Stomach (tissue), 9 donors: ENCODE results near the gene CD3D. TPM values are rescaled to one million over a fixed set of nuclear protein-coding genes. Genes with fewer than 3 reads are reported as not detected.

Experiments used
- DNase-seq, 2 donors: peaks; one replicate each; pipeline versions ENCODE4 v3.0.0 to v3.0.0-alpha.2; 2013 to 2019
- H3K27ac ChIP-seq, 5 donors: fragments of 200-600 bp in 4 of 5; sonication (generic) in 4 of 5; one replicate each; pipeline ENCODE4 v1.5.1; 2013 to 2019; ENCODE audit warnings: mild to moderate bottlenecking in 1 of 5, moderate library complexity in 1 of 5
- H3K27me3 ChIP-seq, 3 donors: fragments of 200-600 bp; sonication (generic); one replicate each; pipeline ENCODE4 v1.5.1; 2017 to 2019; ENCODE audit warnings: mixed run types in 1 of 3
- H3K36me3 ChIP-seq, 4 donors: fragments of 200-600 bp; sonication (generic); 1 replicate in 3 of 4; 2 replicates in 1 of 4; pipeline ENCODE4 v1.5.1; 2016 to 2019
- H3K4me1 ChIP-seq, 4 donors: fragments of 200-600 bp; sonication (generic); one replicate each; pipeline ENCODE4 v1.5.1; 2016 to 2019
- H3K4me3 ChIP-seq, 4 donors: fragments of 200-600 bp; sonication (generic) in 3 of 4; one replicate each; pipeline ENCODE4 v1.5.1; 2016 to 2019; ENCODE audit warnings: mild to moderate bottlenecking in 1 of 4
- H3K9me3 ChIP-seq, 4 donors: fragments of 200-600 bp; sonication (generic); one replicate each; pipeline ENCODE4 v1.5.1; 2016 to 2019
- EP300 ChIP-seq: sonication (generic); formaldehyde crosslinking; IDR thresholded peaks from one replicate; pipeline ENCODE4 v1.6.1; 2017; ENCODE audit warnings: antibody characterized with exemption
- POLR2A ChIP-seq, 4 donors: fragments of 450-650 bp; IDR thresholded peaks; one replicate each; pipeline ENCODE4 v1.6.1; 2016; ENCODE audit warnings: antibody characterized with exemption in 4 of 4, control low read depth in 2 of 4, mild to moderate bottlenecking in 1 of 4, moderate library complexity in 1 of 4
- POLR2AphosphoS5 ChIP-seq, 3 donors: sonication (generic); formaldehyde crosslinking; IDR thresholded peaks; one replicate each; pipeline ENCODE4 v1.6.1; 2016; ENCODE audit warnings: antibody characterized with exemption in 3 of 3
- WGBS, 5 donors: extraction: QIAGEN DNeasy Blood & Tissue Kit in 3 of 5; methylation state at CpG; one replicate each; pipeline versions ENCODE4 v1.1.5 to v1.1.7; 2013 to 2018; 5-methylcytosine and 5-hydroxymethylcytosine counted together
- intact Hi-C: fragments of 100-400 bp; cut with DNase I; formaldehyde crosslinking; loops from one replicate; pipeline ENCODE4 v1.15.1; 2023; ENCODE audit warnings: low total_unique reads
- polyA plus RNA-seq, 3 donors: library from polyadenylated mRNA; stranded (reverse); fragments of 200-250 nt; gene quantifications; one replicate each; pipeline ENCODE4 v1.2.3, GENCODE V29; 2013
- small RNA-seq, 4 donors: library from RNA; depleted of rRNA; stranded (forward); fragments of <200 nt; gene quantifications; one replicate each; pipeline ENCODE3, GENCODE V24; 2016
- total RNA-seq, 5 donors: library from RNA; depleted of rRNA; stranded (reverse); fragments of >200 nt; gene quantifications; one replicate each; pipeline versions ENCODE4 v1.1.0 to v1.2.3, GENCODE V29; 2014 to 2016
- TF ChIP-seq, protein P1 (sequence below), 7 experiments: fragments of 450-650 bp in 4 of 7; fragments of 200-600 bp in 3 of 7; sonication (generic) in 3 of 7; IDR thresholded peaks; one replicate each; pipeline ENCODE4 v1.5.1; 2016 to 2019; ENCODE audit warnings: antibody characterized with exemption in 7 of 7, control low read depth in 2 of 7, mild to moderate bottlenecking in 1 of 7
- donor health status: healthy with polysubstance abuse.
- donor health status: Bipolar disorder and iron deficiency.
- donor health status: healthy.

The CD3D gene
- total and polyA plus RNA-seq, 8 donors: 2.2 to 24.0 (median 7.0) TPM; not detected in 2

DNA sequence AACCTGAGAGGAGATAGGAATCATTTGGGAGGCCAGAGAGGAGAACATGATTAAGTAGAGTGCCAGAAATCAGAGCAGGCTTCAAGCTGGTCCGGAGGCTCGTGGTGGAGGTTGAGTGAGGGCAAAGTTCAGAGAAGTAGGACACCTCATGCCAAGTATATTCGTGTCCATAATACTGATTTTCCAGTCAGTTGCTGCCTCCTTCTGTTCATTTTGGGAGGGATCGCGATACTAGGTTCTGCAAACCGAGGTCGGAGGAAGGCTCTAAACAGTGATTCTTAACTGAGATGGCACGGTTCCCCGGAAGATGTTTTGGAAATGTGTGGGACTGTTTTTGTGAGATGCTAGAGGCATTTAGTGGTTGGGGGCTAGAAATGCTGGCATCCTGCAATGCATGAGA lies 51.6 kb downstream of the CD3D start:
- Histone ChIP-seq H3K27ac (no peak overlapping the region), H3K4me3 (no peak overlapping the region), H3K27me3 (peaks cover 0 to 13% (median 0%) of the 10 kb centered on the region in 3 donors), H3K4me1 (peaks cover 0 to 11% (median 3%) of the 10 kb centered on the region in 4 donors), H3K9me3 (no peaks in the 10 kb centered on the region), H3K36me3 (no peaks in the 10 kb centered on the region)
- WGBS, 5 donors: 10 to 21% (median 15%) methylated on average over 9 of the region's 9 CpGs
- peak; percentile 45 to 70 for DNase-seq
- peak in 1 of 3 donors; percentile 59 for TF ChIP-seq POLR2AphosphoS5 (IDR thresholded peaks at IDR 0.05)
- no peak for TF ChIP-seq POLR2A (IDR thresholded peaks at IDR 0.05)
- TF ChIP-seq, protein P1, sequence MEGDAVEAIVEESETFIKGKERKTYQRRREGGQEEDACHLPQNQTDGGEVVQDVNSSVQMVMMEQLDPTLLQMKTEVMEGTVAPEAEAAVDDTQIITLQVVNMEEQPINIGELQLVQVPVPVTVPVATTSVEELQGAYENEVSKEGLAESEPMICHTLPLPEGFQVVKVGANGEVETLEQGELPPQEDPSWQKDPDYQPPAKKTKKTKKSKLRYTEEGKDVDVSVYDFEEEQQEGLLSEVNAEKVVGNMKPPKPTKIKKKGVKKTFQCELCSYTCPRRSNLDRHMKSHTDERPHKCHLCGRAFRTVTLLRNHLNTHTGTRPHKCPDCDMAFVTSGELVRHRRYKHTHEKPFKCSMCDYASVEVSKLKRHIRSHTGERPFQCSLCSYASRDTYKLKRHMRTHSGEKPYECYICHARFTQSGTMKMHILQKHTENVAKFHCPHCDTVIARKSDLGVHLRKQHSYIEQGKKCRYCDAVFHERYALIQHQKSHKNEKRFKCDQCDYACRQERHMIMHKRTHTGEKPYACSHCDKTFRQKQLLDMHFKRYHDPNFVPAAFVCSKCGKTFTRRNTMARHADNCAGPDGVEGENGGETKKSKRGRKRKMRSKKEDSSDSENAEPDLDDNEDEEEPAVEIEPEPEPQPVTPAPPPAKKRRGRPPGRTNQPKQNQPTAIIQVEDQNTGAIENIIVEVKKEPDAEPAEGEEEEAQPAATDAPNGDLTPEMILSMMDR (IDR thresholded peaks at IDR 0.05): peak in 4 of 7 experiments; percentile 12 to 81 (median 60)
- intact Hi-C loops: loop anchor here (10.0 kb wide), 1 partner anchor 96 kb away; no protein-coding TSS in a partner anchor

DNA sequence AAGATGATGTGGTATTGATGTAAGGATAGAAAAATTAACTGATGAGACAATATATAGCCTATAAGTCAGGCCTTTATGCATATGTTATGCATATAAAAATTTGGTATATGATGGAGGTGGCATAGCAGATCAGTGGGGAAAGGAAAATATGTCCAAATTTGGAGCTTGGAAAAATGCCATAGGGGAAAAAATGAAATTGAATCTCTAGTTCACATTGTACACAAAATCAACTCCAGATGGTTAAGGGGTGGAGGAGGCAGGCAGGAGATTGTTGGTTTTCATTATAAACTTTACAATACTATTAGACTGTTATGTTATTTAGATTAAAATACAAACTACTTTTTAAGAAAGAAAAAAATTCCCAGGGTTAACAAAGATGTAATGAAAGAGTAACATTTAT lies 53.1 kb downstream of the CD3D start:
- no peak for DNase-seq
- H3K27me3 ChIP-seq: peaks cover 0 to 8% (median 0%) of the 10 kb centered on the region in 3 donors
- H3K4me1 ChIP-seq: peaks cover 0 to 9% (median 3%) of the 10 kb centered on the region in 4 donors
- no peak overlapping the region for H3K4me3 ChIP-seq
- intact Hi-C loops: no loop called here
- no peak overlapping the region for H3K27ac ChIP-seq
- no peaks in the 10 kb centered on the region for H3K9me3 ChIP-seq
- H3K36me3 ChIP-seq: no peaks in the 10 kb centered on the region
- TF ChIP-seq EP300 (no peak), POLR2A (IDR thresholded peaks at IDR 0.05) (no peak), POLR2AphosphoS5 (IDR thresholded peaks at IDR 0.05) (no peak)
- TF ChIP-seq, protein P1 (IDR thresholded peaks at IDR 0.05): no peak

Small RNA genes lying within 50 kb of the gene (small RNA-seq; reads per million reads assigned to genes)
- 0 reads per million in 4 donors for gene AP001582.1

Other genes starting within 250 kb of the CD3D start
- 1 to 10 TPM in 2 of 5 donors, not detected in 3; 2.2 to 3.6 TPM for gene SCN4B, start 189.9 kb downstream of the CD3D start, total RNA-seq
- 1 to 10 TPM in 2 of 3 donors, under 1 TPM in 1; 0.75 to 1.6 (median 1.2) TPM for gene SCN4B, start 189.9 kb downstream of the CD3D start, polyA plus RNA-seq
- gene SCN2B, start 166.1 kb downstream of the CD3D start, total RNA-seq: under 1 TPM in 2 of 5 donors, not detected in 3; 0.29 to 0.92 TPM
- gene SCN2B, start 166.1 kb downstream of the CD3D start, polyA plus RNA-seq: under 1 TPM; 0.12 to 0.46 (median 0.23) TPM
- gene JAML, start 117.7 kb downstream of the CD3D start, total RNA-seq: 10 to 100 TPM in 4 of 5 donors, 1 to 10 TPM in 1; 9.2 to 35.0 (median 21.4) TPM
- gene JAML, start 117.7 kb downstream of the CD3D start, polyA plus RNA-seq: 10 to 100 TPM in 1 of 3 donors, 1 to 10 TPM in 2; 3.7 to 14.5 (median 4.6) TPM
- 10 to 100 TPM in 1 of 5 donors, 1 to 10 TPM in 3, under 1 TPM in 1; 0.45 to 20.0 (median 6.7) TPM for gene MPZL3, start 90.3 kb downstream of the CD3D start, total RNA-seq
- 1 to 10 TPM; 2.1 to 7.2 (median 3.4) TPM for gene MPZL3, start 90.3 kb downstream of the CD3D start, polyA plus RNA-seq
- gene MPZL2, start 78.4 kb downstream of the CD3D start, total RNA-seq: 10 to 100 TPM in 4 of 5 donors, under 1 TPM in 1; 0.58 to 97.2 (median 56.7) TPM
- gene MPZL2, start 78.4 kb downstream of the CD3D start, polyA plus RNA-seq: 10 to 100 TPM; 12.2 to 79.1 (median 35.4) TPM
- 10 to 100 TPM in 1 of 5 donors, 1 to 10 TPM in 2, not detected in 2; 2.4 to 15.8 (median 7.1) TPM for gene CD3E, start 38.0 kb downstream of the CD3D start, total RNA-seq
- gene CD3E, start 38.0 kb downstream of the CD3D start, polyA plus RNA-seq: 1 to 10 TPM; 2.3 to 6.7 (median 4.5) TPM
- 1 to 10 TPM in 3 of 5 donors, not detected in 2; 1.2 to 9.5 (median 4.2) TPM for gene CD3G, start 1.6 kb upstream of the CD3D start, total RNA-seq
- under 1 TPM in 2 of 3 donors, not detected in 1; 0.18 to 0.76 TPM for gene CD3G, start 1.6 kb upstream of the CD3D start, polyA plus RNA-seq
- gene UBE4A, start 16.9 kb upstream of the CD3D start, total RNA-seq: 10 to 100 TPM; 17.1 to 68.8 (median 50.7) TPM
- gene UBE4A, start 16.9 kb upstream of the CD3D start, polyA plus RNA-seq: 10 to 100 TPM in 1 of 3 donors, 1 to 10 TPM in 2; 3.5 to 11.8 (median 4.0) TPM
- 100 to 1,000 TPM in 4 of 5 donors, 10 to 100 TPM in 1; 98.5 to 152 (median 113) TPM for gene ATP5MG, start 58.9 kb upstream of the CD3D start, total RNA-seq
- 100 to 1,000 TPM; 233 to 312 (median 288) TPM for gene ATP5MG, start 58.9 kb upstream of the CD3D start, polyA plus RNA-seq
- gene KMT2A, start 93.8 kb upstream of the CD3D start, total RNA-seq: 10 to 100 TPM; 22.0 to 98.2 (median 79.8) TPM
- 1 to 10 TPM; 4.5 to 6.4 (median 5.3) TPM for gene KMT2A, start 93.8 kb upstream of the CD3D start, polyA plus RNA-seq
- gene TTC36, start 184.8 kb upstream of the CD3D start, total RNA-seq: 10 to 100 TPM in 1 of 5 donors, not detected in 4; 56.8 TPM
- 1 to 10 TPM in 1 of 3 donors, under 1 TPM in 1, not detected in 1; 0.58 to 2.0 TPM for gene TTC36, start 184.8 kb upstream of the CD3D start, polyA plus RNA-seq
- gene TMEM25, start 188.5 kb upstream of the CD3D start, total RNA-seq: 10 to 100 TPM in 2 of 5 donors, 1 to 10 TPM in 2, not detected in 1; 8.2 to 52.7 (median 17.5) TPM
- 10 to 100 TPM in 1 of 3 donors, 1 to 10 TPM in 2; 4.0 to 11.8 (median 8.5) TPM for gene TMEM25, start 188.5 kb upstream of the CD3D start, polyA plus RNA-seq
- 100 to 1,000 TPM in 1 of 5 donors, 10 to 100 TPM in 3, 1 to 10 TPM in 1; 3.5 to 113 (median 28.4) TPM for gene IFT46, start 223.2 kb upstream of the CD3D start, total RNA-seq
- gene IFT46, start 223.2 kb upstream of the CD3D start, polyA plus RNA-seq: 10 to 100 TPM; 15.4 to 17.9 (median 17.5) TPM
- 100 to 1,000 TPM in 1 of 5 donors, 10 to 100 TPM in 4; 22.0 to 115 (median 60.0) TPM for gene ARCN1, start 229.7 kb upstream of the CD3D start, total RNA-seq
- 100 to 1,000 TPM in 1 of 3 donors, 10 to 100 TPM in 2; 50.7 to 107 (median 60.2) TPM for gene ARCN1, start 229.7 kb upstream of the CD3D start, polyA plus RNA-seq